HepG2 (cell line): ENCODE data around the gene MIF4GD. TPM values are rescaled to one million over a fixed set of nuclear protein-coding genes. Genes with fewer than 3 reads are reported as not detected.

Experiments used
- ARNTL ChIP-seq: sonication (generic); formaldehyde crosslinking; IDR thresholded peaks from 2 replicates; pipeline ENCODE4 v1.4.0; 2020; ENCODE audit warnings: mild to moderate bottlenecking, missing genetic modification reagents
- DR1 ChIP-seq: sonication (generic); formaldehyde crosslinking; IDR thresholded peaks from 2 replicates; pipeline ENCODE4 v1.8.0; 2021; ENCODE audit warnings: mild to moderate bottlenecking, missing genetic modification reagents, inconsistent platforms
- FUBP1 ChIP-seq: sonication (generic); formaldehyde crosslinking; IDR thresholded peaks from 2 replicates; pipeline ENCODE4 v1.5.1; 2020; ENCODE audit warnings: missing genetic modification reagents, mild to moderate bottlenecking, borderline replicate concordance
- HIVEP1 ChIP-seq: sonication (generic); formaldehyde crosslinking; IDR thresholded peaks from 2 replicates; pipeline ENCODE4 v1.4.0; 2020; ENCODE audit warnings: mild to moderate bottlenecking, missing genetic modification reagents
- KLF16 ChIP-seq, 2 experiments: sonication (generic) in 1 of 2; formaldehyde crosslinking in 1 of 2; IDR thresholded peaks; 2 replicates each; pipeline versions ENCODE4 v1.6.1 to v1.8.0; 2016 to 2023; ENCODE audit warnings: missing genetic modification reagents in 2 of 2, missing compliant biosample characterization in 1 of 2
- MAFK ChIP-seq, 2 experiments: IDR thresholded peaks in 1 of 2; conservative IDR thresholded peaks in 1 of 2; 2 replicates each; pipeline ENCODE4 v1.6.1; 2011; ENCODE audit warnings: improper control_type of control experiment in 2 of 2, low read length in 2 of 2
- NFKBIZ ChIP-seq: IDR thresholded peaks from 2 replicates; pipeline ENCODE4 v1.6.1; 2018; ENCODE audit warnings: missing genetic modification reagents, missing compliant biosample characterization
- SNAI1 ChIP-seq: sonication (generic); formaldehyde crosslinking; IDR thresholded peaks from 2 replicates; pipeline ENCODE4 v1.5.0; 2020; ENCODE audit warnings: mild to moderate bottlenecking, missing genetic modification reagents, borderline replicate concordance
- TFDP1 ChIP-seq: IDR thresholded peaks from 2 replicates; pipeline ENCODE4 v1.6.1; 2016; ENCODE audit warnings: missing compliant biosample characterization, missing genetic modification reagents, borderline replicate concordance
- ZBTB37 ChIP-seq: sonication (generic); formaldehyde crosslinking; IDR thresholded peaks from 2 replicates; pipeline ENCODE4 v1.4.0; 2020; ENCODE audit warnings: mild to moderate bottlenecking, missing genetic modification reagents
- ZNF431 ChIP-seq: sonication (generic); formaldehyde crosslinking; IDR thresholded peaks from 2 replicates; pipeline ENCODE4 v1.9.0; 2022; ENCODE audit warnings: missing genetic modification reagents, low read depth, mild to moderate bottlenecking, borderline replicate concordance
- ZNF543 ChIP-seq: sonication (generic); formaldehyde crosslinking; IDR thresholded peaks from 2 replicates; pipeline ENCODE4 v1.4.0; 2020; ENCODE audit warnings: mild to moderate bottlenecking, missing genetic modification reagents
- ZNF709 ChIP-seq: sonication (generic); formaldehyde crosslinking; IDR thresholded peaks from 2 replicates; pipeline ENCODE4 v1.5.0; 2020; ENCODE audit warnings: mild to moderate bottlenecking, missing genetic modification reagents
- ZNF773 ChIP-seq: sonication (generic); formaldehyde crosslinking; IDR thresholded peaks from 2 replicates; pipeline ENCODE4 v1.4.0; 2020; ENCODE audit warnings: missing genetic modification reagents, borderline replicate concordance
- ZNF839 ChIP-seq: sonication (generic); formaldehyde crosslinking; IDR thresholded peaks from 2 replicates; pipeline ENCODE4 v1.4.0; 2020; ENCODE audit warnings: missing genetic modification reagents, mild to moderate bottlenecking, borderline replicate concordance
- polyA plus RNA-seq, 8 experiments: library from polyadenylated mRNA; depleted of rRNA in 3 of 8; stranded (reverse) in 7 of 8; unstranded in 1 of 8; fragments of >200 nt; fragmentation: Illumina TruSeq in 4 of 8; extraction: Trizol in 4 of 8; gene quantifications; 2 replicates each; pipeline versions ENCODE4 v1.2.1 to v1.2.3, GENCODE V29; 2011 to 2016; ENCODE audit warnings: low read depth in 4 of 8, missing spikeins in 1 of 8, mixed read lengths in 1 of 8; ENCODE audit not compliant: insufficient read depth in 1 of 8
- total RNA-seq, 5 experiments: library from RNA; depleted of rRNA; stranded (reverse); fragments of >200 nt; fragmentation: Illumina TruSeq; extraction: Trizol; gene quantifications; 2 replicates each; pipeline ENCODE4 v1.2.3, GENCODE V29; 2016; ENCODE audit warnings: low read depth in 1 of 5
- TF ChIP-seq, protein P1 (sequence below), 2 experiments: sonication (generic) in 1 of 2; formaldehyde crosslinking in 1 of 2; IDR thresholded peaks; 2 replicates each; pipeline versions ENCODE4 v1.6.1 to v1.9.0; 2014 to 2022; ENCODE audit warnings: antibody characterized with exemption in 1 of 2, borderline replicate concordance in 1 of 2, inconsistent platforms in 1 of 2, low read depth in 1 of 2, missing genetic modification reagents in 1 of 2

MIF4GD gene
- total and polyA plus RNA-seq, 2 of the 13 experiments (the other 11 are each of a cell fraction or from before 2014, with no cell fraction given): 14.0 to 28.0 TPM

GRCh38 chr17:75295201-75296158 lies 24.4 kb upstream of the MIF4GD start (continued):
- peak; percentile 80; the same call in 1 of the 2 replicates for TF ChIP-seq ZNF543 (CRISPR knock-in tag)
- no peak for TF ChIP-seq ZNF839 (CRISPR knock-in tag)
- no peak for TF ChIP-seq FUBP1 (CRISPR knock-in tag)
- TF ChIP-seq ZNF431 (CRISPR knock-in tag): no peak
- TF ChIP-seq DR1 (CRISPR knock-in tag): peak; percentile 45; the same call in 1 of the 2 replicates
- TF ChIP-seq ARNTL (CRISPR knock-in tag): peak; percentile 75; the same call in 1 of the 2 replicates
- no peak for TF ChIP-seq ZBTB37 (CRISPR knock-in tag)
- TF ChIP-seq, protein P1, sequence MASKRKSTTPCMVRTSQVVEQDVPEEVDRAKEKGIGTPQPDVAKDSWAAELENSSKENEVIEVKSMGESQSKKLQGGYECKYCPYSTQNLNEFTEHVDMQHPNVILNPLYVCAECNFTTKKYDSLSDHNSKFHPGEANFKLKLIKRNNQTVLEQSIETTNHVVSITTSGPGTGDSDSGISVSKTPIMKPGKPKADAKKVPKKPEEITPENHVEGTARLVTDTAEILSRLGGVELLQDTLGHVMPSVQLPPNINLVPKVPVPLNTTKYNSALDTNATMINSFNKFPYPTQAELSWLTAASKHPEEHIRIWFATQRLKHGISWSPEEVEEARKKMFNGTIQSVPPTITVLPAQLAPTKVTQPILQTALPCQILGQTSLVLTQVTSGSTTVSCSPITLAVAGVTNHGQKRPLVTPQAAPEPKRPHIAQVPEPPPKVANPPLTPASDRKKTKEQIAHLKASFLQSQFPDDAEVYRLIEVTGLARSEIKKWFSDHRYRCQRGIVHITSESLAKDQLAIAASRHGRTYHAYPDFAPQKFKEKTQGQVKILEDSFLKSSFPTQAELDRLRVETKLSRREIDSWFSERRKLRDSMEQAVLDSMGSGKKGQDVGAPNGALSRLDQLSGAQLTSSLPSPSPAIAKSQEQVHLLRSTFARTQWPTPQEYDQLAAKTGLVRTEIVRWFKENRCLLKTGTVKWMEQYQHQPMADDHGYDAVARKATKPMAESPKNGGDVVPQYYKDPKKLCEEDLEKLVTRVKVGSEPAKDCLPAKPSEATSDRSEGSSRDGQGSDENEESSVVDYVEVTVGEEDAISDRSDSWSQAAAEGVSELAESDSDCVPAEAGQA (IDR thresholded peaks at IDR 0.05; ENCODE audit: low read depth): peak; percentile 64; the same call in 1 of the 2 replicates
- TF ChIP-seq, protein P1 (CRISPR knock-in tag; IDR thresholded peaks at IDR 0.05; ENCODE audit: borderline replicate concordance): no peak
- no peak for TF ChIP-seq SNAI1 (CRISPR knock-in tag)
- no peak for TF ChIP-seq HIVEP1 (CRISPR knock-in tag)
- TF ChIP-seq TFDP1: peak; percentile 25; the same call in 1 of the 2 replicates
- peak in 1 of 2 experiments; percentile 83; a peak in 2 of 4 replicates for TF ChIP-seq KLF16 (CRISPR knock-in tag; IDR thresholded peaks at IDR 0.05)
- no peak for TF ChIP-seq ZNF773 (CRISPR knock-in tag)
- no peak for TF ChIP-seq NFKBIZ (CRISPR knock-in tag)
- no peak for TF ChIP-seq MAFK (conservative IDR thresholded peaks at IDR 0.05 in 1 of 2, IDR thresholded peaks at IDR 0.05 in 1 of 2; ENCODE audit: low read length in 2 of 2)
- 0 out of 2 replicates have a peak, but pooled peaks have one; percentile 55 for TF ChIP-seq ZNF709 (CRISPR knock-in tag)
